HL-60 (cell line): Measurements from ENCODE around the gene SRGAP2B.
"Not testable (repeated sequence)": the region's sequence is repeated elsewhere in the genome, so short reads cannot be mapped to it uniquely, and the experiment has no call there.

Experiments used
- CTCF ChIP-seq: IDR thresholded peaks from one replicate; pipeline ENCODE4 v1.5.1; 2011; ENCODE audit warnings: low read length, control low read depth, inconsistent platforms; ENCODE audit not compliant: insufficient read depth
- POLR2AphosphoS5 ChIP-seq: IDR thresholded peaks from 2 replicates; pipeline ENCODE4 v1.6.1; 2012; ENCODE audit warnings: low read depth
- REST ChIP-seq: IDR thresholded peaks from 2 replicates; pipeline ENCODE4 v1.6.1; 2012; ENCODE audit warnings: low read depth; ENCODE audit not compliant: insufficient replicate concordance
- SPI1 ChIP-seq: IDR thresholded peaks from 2 replicates; pipeline ENCODE4 v1.6.1; 2012; ENCODE audit warnings: low read depth, mild to moderate bottlenecking, borderline replicate concordance

GRCh38 chr1:144979960-144980595 is 115.0 kb downstream of the SRGAP2B start:
- TF ChIP-seq SPI1, CTCF, POLR2AphosphoS5, REST: not testable (repeated sequence)
